HG03175 (cell line): ENCODE data around the gene GABRE.

Experiments
- ATAC-seq: cut with Tn5 transposase; IDR thresholded peaks from one replicate; pipeline ENCODE4 v1.9.1; 2021; ENCODE audit warnings: mild to moderate bottlenecking, moderate library complexity; ENCODE audit not compliant: unreplicated experiment

Gene GABRE, protein sequence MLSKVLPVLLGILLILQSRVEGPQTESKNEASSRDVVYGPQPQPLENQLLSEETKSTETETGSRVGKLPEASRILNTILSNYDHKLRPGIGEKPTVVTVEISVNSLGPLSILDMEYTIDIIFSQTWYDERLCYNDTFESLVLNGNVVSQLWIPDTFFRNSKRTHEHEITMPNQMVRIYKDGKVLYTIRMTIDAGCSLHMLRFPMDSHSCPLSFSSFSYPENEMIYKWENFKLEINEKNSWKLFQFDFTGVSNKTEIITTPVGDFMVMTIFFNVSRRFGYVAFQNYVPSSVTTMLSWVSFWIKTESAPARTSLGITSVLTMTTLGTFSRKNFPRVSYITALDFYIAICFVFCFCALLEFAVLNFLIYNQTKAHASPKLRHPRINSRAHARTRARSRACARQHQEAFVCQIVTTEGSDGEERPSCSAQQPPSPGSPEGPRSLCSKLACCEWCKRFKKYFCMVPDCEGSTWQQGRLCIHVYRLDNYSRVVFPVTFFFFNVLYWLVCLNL

DNA sequence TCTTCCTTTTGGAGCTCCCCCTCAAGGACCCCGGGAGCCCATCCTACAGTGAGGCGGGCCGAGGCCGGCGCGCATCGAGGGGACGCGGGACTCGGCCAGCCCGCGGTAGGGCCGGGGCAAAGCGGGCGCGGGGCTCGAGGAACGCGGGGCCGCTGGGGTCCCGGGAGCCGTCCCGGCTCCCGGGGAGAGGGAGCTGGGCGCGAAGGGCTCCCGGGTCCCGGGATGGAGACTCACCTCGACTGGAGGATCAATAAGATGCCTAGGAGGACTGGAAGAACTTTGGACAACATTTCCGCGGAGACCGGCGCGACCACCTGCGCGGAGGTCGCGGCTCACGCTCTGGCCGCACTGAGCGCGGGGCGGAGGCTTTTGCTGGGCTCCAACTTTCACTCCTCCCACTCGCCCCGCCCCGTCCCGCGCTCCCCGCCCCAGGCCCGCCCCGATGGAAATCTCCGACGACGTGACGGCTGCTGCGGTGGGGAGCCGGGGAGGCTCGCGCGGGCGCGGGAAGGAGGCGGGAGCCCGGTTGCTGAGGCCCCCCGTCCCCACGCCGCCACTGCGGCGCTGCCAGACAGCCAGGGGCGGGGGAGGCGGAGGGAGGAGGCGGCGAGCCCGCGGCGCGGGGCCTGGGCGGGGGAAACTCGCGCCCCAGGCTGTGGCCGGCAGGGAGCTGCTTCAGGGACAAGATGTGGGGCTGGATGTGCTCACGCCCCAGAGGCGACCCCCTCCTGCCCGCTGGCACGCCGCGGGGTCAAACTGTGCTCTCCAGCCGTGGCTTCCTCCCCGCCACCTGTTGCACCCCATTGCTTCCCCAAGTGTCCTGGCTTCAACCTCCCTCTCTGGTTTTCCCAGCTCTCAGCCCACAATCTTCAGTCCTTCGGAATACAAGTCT lies at the start of gene GABRE:
TSS of gene GABRE (minus strand) at position 341 of the 892 bp plus-strand sequence. CDS start at position 290, 51 bp downstream.
- no peak for ATAC-seq

DNA sequence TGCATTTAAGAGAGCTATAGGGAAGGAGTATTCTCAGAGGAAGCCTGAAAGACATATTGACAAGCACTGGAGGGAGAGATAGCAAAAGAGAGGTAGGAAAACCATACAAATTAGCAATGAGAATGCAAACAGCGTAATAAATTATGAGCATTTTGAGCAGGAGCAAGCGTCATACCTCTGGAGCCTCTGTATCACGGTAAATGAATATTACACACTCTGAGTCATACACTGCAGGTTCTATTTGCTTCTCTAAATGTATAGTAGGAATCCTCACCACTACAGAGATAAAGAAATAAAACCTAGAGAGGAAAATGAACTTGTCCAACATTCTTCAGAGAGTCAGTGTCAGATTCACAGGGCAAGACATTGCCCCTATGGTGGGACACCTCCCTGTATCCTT lies 46.4 kb upstream of the GABRE start:
- ATAC-seq: no peak

DNA sequence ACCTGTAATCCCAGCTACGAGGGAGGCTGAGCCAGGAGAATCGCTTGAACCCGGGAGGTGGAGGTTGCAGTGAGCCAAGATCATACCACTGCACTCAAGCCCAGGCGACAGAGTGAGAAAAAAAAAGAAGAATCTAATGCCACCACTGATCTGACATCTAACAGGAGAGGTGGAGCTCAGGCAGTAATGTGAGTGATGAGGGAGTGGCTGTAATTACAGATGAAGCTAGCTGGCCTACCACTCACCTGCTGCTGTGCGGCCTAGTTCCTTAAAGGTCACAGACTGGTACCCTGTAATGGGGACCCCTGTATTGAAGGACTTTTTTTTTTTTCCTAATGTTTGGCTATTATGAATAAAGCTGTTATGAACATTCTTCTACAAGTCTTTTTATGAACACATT lies 25.3 kb upstream of the GABRE start:
- ATAC-seq: no peak

DNA sequence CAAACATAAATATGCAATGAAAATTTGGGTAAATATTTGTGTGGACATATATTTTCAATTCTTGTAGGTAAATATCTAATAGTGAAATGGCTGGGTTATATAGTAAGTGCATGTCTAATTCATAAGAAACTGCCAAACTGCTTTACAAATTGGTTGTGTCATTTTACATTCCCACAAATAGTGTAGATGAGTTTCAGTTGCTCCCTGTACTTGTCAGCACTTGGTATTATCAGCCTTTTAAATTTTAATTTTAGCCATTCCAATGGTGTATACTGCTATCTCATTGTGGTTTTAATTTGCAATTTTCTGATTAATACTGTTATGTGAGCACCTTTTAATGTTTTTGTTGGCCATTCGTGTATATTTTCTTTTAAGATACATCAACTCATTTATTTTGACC lies 23.1 kb upstream of the GABRE start:
- no peak for ATAC-seq

- no peak for ATAC-seq
Observed at GRCh38 chrX:151996347-151996746, 21.9 kb upstream of the GABRE start.

DNA sequence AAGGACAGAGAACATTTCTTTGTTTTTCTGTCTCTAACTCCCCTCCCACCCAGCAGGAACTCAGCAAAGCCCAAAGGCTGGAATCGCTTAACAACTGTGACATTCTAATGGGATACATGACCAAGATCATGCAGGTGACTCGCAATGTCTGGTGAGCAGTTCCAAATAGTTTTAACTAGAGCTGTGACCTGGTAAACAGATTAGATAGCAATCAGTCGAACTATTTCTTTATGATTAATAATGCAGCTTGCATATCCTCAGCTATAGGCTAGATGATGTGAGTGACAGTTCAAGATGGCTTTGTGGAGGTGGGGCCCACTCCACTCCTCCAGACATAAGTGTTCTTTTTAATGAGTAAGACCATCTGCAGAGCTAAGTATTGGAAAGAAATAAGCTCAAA lies 20.0 kb upstream of the GABRE start:
- no peak for ATAC-seq

DNA sequence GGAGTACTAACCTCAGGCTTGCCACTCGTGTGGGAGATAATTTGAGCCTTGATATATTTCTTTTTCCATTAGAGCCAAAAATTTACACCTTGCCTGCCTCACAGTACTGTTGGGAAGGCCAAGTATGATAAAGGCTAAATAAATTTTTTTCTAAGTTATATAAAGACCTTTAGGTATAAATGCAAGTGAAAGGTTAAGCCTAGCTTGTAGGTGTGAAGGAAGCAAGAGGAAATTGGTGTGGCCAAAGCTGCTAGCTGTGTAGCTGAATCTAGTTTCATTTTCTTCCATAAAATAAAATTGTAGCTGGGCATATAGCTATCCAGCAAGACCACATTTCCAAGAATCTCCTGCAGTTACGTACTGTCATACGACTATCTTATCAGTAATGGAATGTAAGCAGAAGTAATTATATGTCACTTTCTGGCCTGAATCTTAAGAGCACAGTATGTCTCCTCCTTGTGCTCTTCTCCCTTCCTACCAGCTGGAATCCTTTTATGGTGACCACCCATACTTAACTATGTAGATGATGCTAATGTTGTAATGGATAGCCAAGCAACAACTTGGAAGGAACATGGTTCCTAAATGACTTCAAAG lies 14.3 kb upstream of the GABRE start:
- ATAC-seq: no peak

- ATAC-seq: no peak
Observed at GRCh38 chrX:151987108-151987507, 12.6 kb upstream of the GABRE start.

DNA sequence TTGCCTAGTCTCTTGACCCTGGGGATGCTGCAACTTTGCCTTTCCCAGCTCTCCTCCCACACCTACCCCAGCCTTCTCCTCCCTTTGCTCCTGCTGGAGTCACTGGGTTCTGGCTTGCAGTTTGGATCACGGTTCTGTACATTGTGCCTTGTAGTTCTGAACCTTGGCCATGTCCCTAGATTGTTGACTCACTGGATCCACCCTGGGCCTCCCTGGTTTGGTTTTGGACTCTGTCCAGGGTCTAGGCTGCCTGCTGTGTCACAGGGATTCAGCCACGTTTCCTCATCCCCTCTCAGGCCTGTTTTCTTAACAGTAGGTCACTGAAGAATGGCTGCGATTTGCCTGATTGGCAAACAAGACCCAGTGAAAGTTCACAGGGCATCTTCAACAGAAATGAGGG lies 11.5 kb upstream of the GABRE start:
- ATAC-seq: no peak

GRCh38 chrX:151985531-151985930 lies 11.1 kb upstream of the GABRE start:
- no peak for ATAC-seq

GRCh38 chrX:151984902-151985301 lies 10.4 kb upstream of the GABRE start:
- ATAC-seq: no peak

DNA sequence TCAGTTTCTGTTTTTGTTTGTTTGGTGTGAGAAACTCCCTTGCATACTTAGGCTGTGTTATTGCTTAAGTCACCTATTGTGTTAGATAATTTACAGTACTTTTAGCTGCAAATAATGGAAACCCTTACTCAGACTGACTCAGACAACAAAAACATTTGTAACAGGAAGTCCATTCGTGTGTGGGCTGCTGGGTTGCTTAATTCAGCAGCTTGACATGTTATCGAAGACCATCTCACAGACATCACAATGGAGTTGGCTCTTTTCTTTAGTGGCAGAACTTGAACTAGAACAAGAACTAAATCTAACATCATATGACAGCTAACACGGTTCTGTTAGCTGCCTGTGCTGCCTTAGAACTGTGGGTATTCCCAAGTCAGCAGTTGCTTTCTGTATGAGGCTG lies 9.9 kb upstream of the GABRE start:
- no peak for ATAC-seq

- ATAC-seq: no peak
Observed at GRCh38 chrX:151983186-151983585, 8.7 kb upstream of the GABRE start.

DNA sequence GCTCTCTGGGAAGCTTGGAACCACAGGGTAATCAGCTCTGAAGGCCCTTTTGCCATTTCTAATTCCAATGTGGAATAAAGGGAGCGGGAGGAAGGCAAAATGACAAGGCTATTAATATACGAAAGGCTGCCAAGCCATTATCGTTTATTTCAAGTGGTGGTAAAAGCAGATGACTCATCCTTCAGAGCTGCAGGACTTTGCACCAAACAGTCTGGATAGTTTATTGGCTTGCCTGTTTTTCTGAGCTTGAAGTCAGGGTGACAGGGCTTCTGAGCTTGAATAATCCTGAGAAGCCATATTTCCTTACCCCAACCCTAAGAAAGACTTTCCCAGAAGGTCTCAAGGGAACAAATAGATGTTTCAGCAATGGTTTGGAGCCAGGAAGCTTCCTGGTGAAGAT lies 7.7 kb upstream of the GABRE start:
- ATAC-seq: no peak

DNA sequence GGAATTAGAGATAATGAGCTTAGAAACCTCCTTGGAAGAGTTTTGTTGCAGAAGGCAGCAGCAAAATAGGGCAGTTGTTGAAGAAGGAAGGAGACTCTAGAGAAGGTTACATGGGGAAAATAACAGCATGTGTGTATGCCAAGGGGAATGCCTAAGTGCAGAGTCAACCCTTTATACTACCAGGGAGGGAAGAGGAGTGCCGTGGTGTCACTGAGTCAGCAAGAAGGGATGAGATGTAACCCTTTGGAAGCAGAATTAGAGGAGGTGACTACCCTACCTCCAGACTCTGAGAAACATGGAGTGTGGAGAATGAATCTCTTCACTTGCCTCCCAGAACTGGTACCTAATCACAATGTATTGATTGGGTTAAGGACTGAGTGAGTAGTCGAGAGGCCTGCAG lies 6.7 kb upstream of the GABRE start:
- ATAC-seq: no peak

GRCh38 chrX:151977923-151978322 lies 3.4 kb upstream of the GABRE start:
- ATAC-seq: no peak

DNA sequence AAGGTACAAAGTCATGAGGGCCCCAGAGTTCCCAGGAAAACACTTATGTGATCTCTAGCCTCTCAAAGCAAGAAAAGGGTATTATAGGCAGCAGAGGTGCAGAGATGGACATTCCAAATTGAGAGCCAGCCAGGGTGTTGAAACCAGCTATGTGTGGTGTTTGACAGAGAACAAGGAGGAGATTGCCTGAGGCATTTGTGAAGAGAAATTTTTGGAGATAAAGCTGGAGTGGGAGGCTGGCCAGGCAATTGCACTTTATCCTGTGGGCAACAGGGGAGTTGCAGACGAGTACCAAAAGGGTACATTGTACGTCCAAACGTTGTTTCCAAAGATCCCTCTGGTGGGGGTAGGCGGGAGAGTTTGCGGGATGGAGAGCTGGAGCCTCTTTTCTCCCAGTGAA lies 2.5 kb upstream of the GABRE start:
- no peak for ATAC-seq

- ATAC-seq: no peak
Observed at GRCh38 chrX:151975736-151976275, 1.3 kb upstream of the GABRE start.

- ATAC-seq: no peak
Observed at GRCh38 chrX:151975228-151975593, 735 bp upstream of the GABRE start.

GRCh38 chrX:151973851-151974335 lies 583 bp downstream of the GABRE start:
- ATAC-seq: no peak

DNA sequence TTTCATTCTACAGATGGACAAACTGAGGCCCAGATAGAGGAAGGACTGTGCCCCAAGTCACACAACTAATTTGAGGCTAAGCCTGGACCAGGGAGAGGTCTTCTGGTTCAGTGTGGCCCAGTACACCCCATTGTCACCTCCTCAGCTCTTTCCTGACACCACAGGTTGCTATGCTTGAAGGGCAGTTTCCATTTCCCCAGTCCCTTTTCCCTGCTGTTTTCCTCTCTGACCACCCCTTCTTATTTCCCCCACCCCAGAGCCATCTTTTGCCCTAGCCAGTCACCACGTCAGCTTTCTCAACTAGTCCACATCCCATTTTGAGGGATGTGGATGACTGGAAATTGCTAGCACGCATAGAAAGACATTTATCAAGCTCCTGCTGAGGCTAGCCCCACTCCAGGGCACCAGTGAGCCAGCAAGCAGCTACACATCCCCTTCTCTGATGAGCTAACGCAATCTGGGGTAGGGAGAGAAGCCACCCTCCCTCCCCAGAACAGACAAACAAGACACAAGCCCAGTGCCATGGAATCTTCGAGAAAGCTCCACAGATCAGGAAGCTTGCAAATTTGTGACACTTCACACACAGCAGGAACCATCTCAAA lies 1.3 kb downstream of the GABRE start:
- ATAC-seq: no peak
